ENCODE measurements around the gene COPB1.
A peak's percentile ranks its signal among the peaks of the same experiment; 100 is the strongest.

The COPB1 gene

GRCh38 chr11:14513800-14514199, 14.2 kb upstream of the COPB1 start:
- TF ChIP-seq CTCF (conservative IDR thresholded peaks at IDR 0.05; ENCODE audit: low read depth, low read length) = no peak
- no peak overlapping the region for H3K4me3 ChIP-seq (ENCODE audit: low read length)
- DNase-seq (ENCODE audit: low read depth) = no peak

GRCh38 chr11:14506532-14506931, 6.9 kb upstream of the COPB1 start:
- H3K4me3 ChIP-seq (ENCODE audit: low read length) = no peak overlapping the region
- no peak for DNase-seq (ENCODE audit: low read depth)

GRCh38 chr11:14503023-14503422, 3.4 kb upstream of the COPB1 start:
- TF ChIP-seq CTCF (conservative IDR thresholded peaks at IDR 0.05; ENCODE audit: low read depth, low read length) = no peak
- no peak for DNase-seq (ENCODE audit: low read depth)
- H3K4me3 ChIP-seq (ENCODE audit: low read length) = no peak overlapping the region

More at GRCh38 chr11:14506532-14506931, 6.9 kb upstream of the COPB1 start:
- no peak for TF ChIP-seq CTCF (conservative IDR thresholded peaks at IDR 0.05; ENCODE audit: low read depth, low read length)

- no peak for DNase-seq (ENCODE audit: low read depth)
- no peak overlapping the region for H3K4me3 ChIP-seq (ENCODE audit: low read length)
- TF ChIP-seq CTCF (conservative IDR thresholded peaks at IDR 0.05; ENCODE audit: low read depth, low read length) = no peak
These were observed 2.4 kb upstream of the COPB1 start for GRCh38 chr11:14502039-14502438.

GRCh38 chr11:14500181-14500651, 605 bp upstream of the COPB1 start:
- no peak for TF ChIP-seq CTCF (conservative IDR thresholded peaks at IDR 0.05; ENCODE audit: low read depth, low read length)
- peak overlapping the region; percentile 98 for H3K4me3 ChIP-seq (ENCODE audit: low read length)
- no peak for DNase-seq (ENCODE audit: low read depth)

GRCh38 chr11:14499178-14499559, 442 bp downstream of the COPB1 start:
- no peak for DNase-seq (ENCODE audit: low read depth)
- no peak for TF ChIP-seq CTCF (conservative IDR thresholded peaks at IDR 0.05; ENCODE audit: low read depth, low read length)
- peak overlapping the region; percentile 98 for H3K4me3 ChIP-seq (ENCODE audit: low read length)

GRCh38 chr11:14480716-14481115, 18.9 kb downstream of the COPB1 start:
- TF ChIP-seq CTCF (conservative IDR thresholded peaks at IDR 0.05; ENCODE audit: low read depth, low read length) = no peak
- H3K4me3 ChIP-seq (ENCODE audit: low read length) = no peak overlapping the region
- no peak for DNase-seq (ENCODE audit: low read depth)
